A549 (cell line): ENCODE data around the gene ZNF319. TPM values are rescaled to one million over a fixed set of nuclear protein-coding genes. Genes with fewer than 3 reads are reported as not detected.

Source experiments
- ATAC-seq, 2 experiments: fragments of 200-7000 bp in 1 of 2; fragments of >200 bp in 1 of 2; cut with Nextera tagmentation in 1 of 2; cut with Tn5 transposase in 1 of 2; 3 replicates each; pipeline versions ENCODE4 v1.8.0 to v1.9.1; 2018 to 2020; ENCODE audit warnings: mild to moderate bottlenecking in 1 of 2, moderate library complexity in 1 of 2
- CTCF ChIA-PET: fragments of 300-600 bp; sonication (Branson Sonifier 250); formaldehyde crosslinking; extraction: SDS; loops from one replicate; lab custom pipeline; 2021; ENCODE audit warnings: antibody characterized with exemption, inconsistent platforms; lab: Yijun Ruan, JAX
- POLR2A ChIA-PET: fragments of 350-600 bp; formaldehyde crosslinking; extraction: SDS; loops from one replicate; lab custom pipeline; 2021; ENCODE audit warnings: antibody characterized with exemption, inconsistent platforms; lab: Yijun Ruan, JAX
- DNase-seq, 2 experiments: peaks; one replicate each; pipeline versions ENCODE4 v3.0.0 to v3.0.0-alpha.2; 2011 to 2016; ENCODE audit warnings: low read depth in 1 of 2, low spot score in 1 of 2
- FAIRE-seq: peaks from 2 replicates; lab custom pipeline; 2011; peaks lifted over from hg19 to GRCh38; lab: Jason Lieb, UNC
- H3K27ac ChIP-seq, 2 experiments: fragments of >200 bp; sonication (Bioruptor Twin); formaldehyde crosslinking; 3 replicates each; pipeline ENCODE4 v1.5.1; 2016 to 2017
- H3K4me1 ChIP-seq: fragments of >200 bp; sonication (Bioruptor Twin); formaldehyde crosslinking; 3 replicates; pipeline ENCODE4 v1.6.1; 2016
- H3K4me2 ChIP-seq: fragments of >200 bp; sonication (Bioruptor Twin); formaldehyde crosslinking; 3 replicates; pipeline ENCODE4 v1.6.1; 2016
- H3K4me3 ChIP-seq: fragments of >200 bp; sonication (Bioruptor Twin); formaldehyde crosslinking; 3 replicates; pipeline ENCODE4 v1.5.1; 2016
- H3K9me3 ChIP-seq: fragments of >200 bp; sonication (Bioruptor Twin); formaldehyde crosslinking; 3 replicates; pipeline ENCODE4 v1.6.1; 2016
- ATOH8 ChIP-seq: fragments of 250-450 bp; sonication (Bioruptor Pico); IDR thresholded peaks from 2 replicates; pipeline ENCODE4 v1.5.0; 2020; ENCODE audit warnings: low read depth, mild to moderate bottlenecking, moderate library complexity
- CBX8 ChIP-seq: fragments of 200-600 bp; sonication (generic); IDR thresholded peaks from 2 replicates; pipeline ENCODE4 v1.6.1; 2016
- CHD2 ChIP-seq: fragments of 150-350 bp; IDR thresholded peaks from 2 replicates; pipeline ENCODE4 v1.6.1; 2014; ENCODE audit warnings: low read length; ENCODE audit not compliant: partially characterized antibody
- CHD4 ChIP-seq: fragments of 200-600 bp; sonication (generic); IDR thresholded peaks from 2 replicates; pipeline ENCODE4 v1.6.1; 2016; ENCODE audit warnings: antibody characterized with exemption, mild to moderate bottlenecking, borderline replicate concordance
- CTCF ChIP-seq: fragments of >200 bp; sonication (Bioruptor Twin); formaldehyde crosslinking; IDR thresholded peaks from 3 replicates; pipeline ENCODE4 v1.5.1; 2016
- EHF ChIP-seq: fragments of 250-450 bp; sonication (Bioruptor Pico); IDR thresholded peaks from 2 replicates; pipeline ENCODE4 v1.5.0; 2020; ENCODE audit warnings: mild to moderate bottlenecking
- HOXB13 ChIP-seq: fragments of 250-450 bp; sonication (Bioruptor Pico); IDR thresholded peaks from 2 replicates; pipeline ENCODE4 v1.5.0; 2020; ENCODE audit warnings: low read depth, mild to moderate bottlenecking, moderate library complexity
- HOXB5 ChIP-seq: fragments of 250-450 bp; sonication (Bioruptor Pico); IDR thresholded peaks from 2 replicates; pipeline ENCODE4 v1.5.0; 2020; ENCODE audit warnings: mild to moderate bottlenecking, moderate library complexity
- PHF8 ChIP-seq: fragments of 200-600 bp; sonication (generic); IDR thresholded peaks from 2 replicates; pipeline ENCODE4 v1.6.1; 2016; ENCODE audit warnings: low read depth, mild to moderate bottlenecking, antibody characterized with exemption, moderate library complexity, borderline replicate concordance
- POLR2AphosphoS2 ChIP-seq: conservative IDR thresholded peaks from 2 replicates; pipeline ENCODE4 v1.6.1; 2012; ENCODE audit warnings: low read length, improper control_type of control experiment, inconsistent platforms
- RAD21 ChIP-seq, 2 experiments: fragments of >200 bp in 1 of 2; sonication (Bioruptor Twin) in 1 of 2; formaldehyde crosslinking in 1 of 2; IDR thresholded peaks in 1 of 2; conservative IDR thresholded peaks in 1 of 2; 2 replicates in 1 of 2; 3 replicates in 1 of 2; pipeline ENCODE4 v1.6.1; 2012 to 2018; ENCODE audit warnings: inconsistent platforms in 1 of 2
- SMC3 ChIP-seq: fragments of >200 bp; sonication (Bioruptor Twin); formaldehyde crosslinking; IDR thresholded peaks from 3 replicates; pipeline ENCODE4 v1.6.1; 2018; ENCODE audit warnings: inconsistent platforms
- TP53 ChIP-seq: fragments of 250-450 bp; sonication (Bioruptor Pico); IDR thresholded peaks from 2 replicates; pipeline ENCODE4 v1.5.0; 2021; ENCODE audit warnings: mild to moderate bottlenecking, moderate library complexity
- ZC3H11A ChIP-seq: fragments of 450-650 bp; IDR thresholded peaks from 2 replicates; pipeline ENCODE4 v1.6.1; 2014; ENCODE audit warnings: antibody characterized with exemption, mild to moderate bottlenecking
- ZSCAN20 ChIP-seq: fragments of 250-450 bp; sonication (Bioruptor Pico); IDR thresholded peaks from 2 replicates; pipeline ENCODE4 v1.8.0; 2022; ENCODE audit warnings: mild to moderate bottlenecking, moderate library complexity
- WGBS: methylation state at CpG from one replicate; pipeline ENCODE4 v1.1.6; 2017; ENCODE audit errors: missing lambda C conversion rate; 5-methylcytosine and 5-hydroxymethylcytosine counted together
- polyA plus RNA-seq, 4 experiments: library from polyadenylated mRNA; depleted of rRNA in 3 of 4; stranded (reverse); fragments of >200 nt; fragmentation: RNase III in 1 of 4; extraction: RNeasy Plus Mini Kit Qiagen cat#74134 plus additional on column Dnase treatment in 1 of 4; gene quantifications; 2 replicates in 3 of 4; 3 replicates in 1 of 4; pipeline ENCODE4 v1.2.3, GENCODE V29; 2011 to 2017
- TF ChIP-seq, protein P1 (sequence below): fragments of 200-600 bp; sonication (generic); IDR thresholded peaks from 2 replicates; pipeline ENCODE4 v1.6.1; 2016; ENCODE audit warnings: antibody characterized with exemption, mild to moderate bottlenecking, moderate library complexity
- TF ChIP-seq, protein P2 (sequence below): fragments of 450-650 bp; IDR thresholded peaks from 2 replicates; pipeline ENCODE4 v1.6.1; 2014; ENCODE audit warnings: antibody characterized with exemption

The ZNF319 gene
- polyA plus RNA-seq, 2 of the 4 experiments (the other 2 are of a cell fraction) = 10.8 to 11.3 TPM

DNA sequence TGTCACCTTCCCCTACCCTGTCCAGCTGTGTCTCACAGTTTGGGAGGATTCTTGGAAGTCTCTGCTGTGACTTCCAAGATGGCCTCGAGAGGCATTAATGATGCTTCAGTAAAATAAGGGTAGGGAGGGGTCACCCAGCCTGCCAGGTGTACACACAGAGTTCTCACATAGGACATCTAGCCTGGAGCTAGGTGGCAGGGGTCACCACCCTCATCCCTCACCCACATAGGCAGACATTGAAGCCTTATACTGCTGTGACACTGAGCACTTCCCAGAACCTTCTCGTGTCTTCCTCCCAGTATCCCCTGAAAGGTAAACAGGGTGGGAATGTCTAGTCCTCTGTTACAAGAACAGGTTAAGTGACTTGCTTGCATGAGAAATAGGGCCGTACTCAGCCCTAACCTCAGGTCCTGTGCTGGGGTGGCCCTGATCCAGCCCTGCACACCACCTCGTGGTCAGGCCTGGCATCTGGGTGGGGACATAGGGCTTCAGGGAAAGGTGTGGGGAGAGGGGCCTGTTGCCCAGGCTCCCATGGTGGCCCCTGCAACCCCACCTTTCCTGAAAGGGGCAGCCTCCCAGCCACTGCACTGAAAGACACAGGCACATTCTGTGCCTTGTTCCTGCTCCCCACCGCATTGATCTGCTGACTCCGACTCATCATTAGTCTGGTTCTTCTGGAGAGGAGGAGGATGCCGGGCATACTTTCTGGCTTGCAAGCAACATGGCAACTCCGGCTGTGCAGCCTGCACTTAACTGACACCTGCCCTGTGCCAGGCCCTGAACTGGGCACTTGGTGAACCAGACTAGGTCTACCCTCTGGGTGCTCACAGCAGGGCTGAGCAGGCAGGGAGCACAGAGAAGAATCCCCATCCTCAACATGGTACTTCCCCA is 21.4 kb upstream of the ZNF319 start (continued):
- TF ChIP-seq CTCF = no peak
- TF ChIP-seq, all 56 proteins: peak for 0

- ChIA-PET CTCF (interaction anchor here (0.6 to 1.5 kb wide), 9 partner anchors 16 to 346 kb away, joined by 3 to 12 read pairs (median 3); partner anchors contain the start of gene CFAP20), POLR2A (no interaction called here)
- ATAC-seq (peak; percentile 42 to 59; a peak in 4 of 6 replicates), FAIRE-seq (no peak), DNase-seq (peak; percentile 48 to 67)
- H3K4me1 ChIP-seq = peaks cover 17% of the 10 kb centered on the region; the same call in 2 of the 3 replicates
- WGBS = 58% methylated on average over 8 of the region's 8 CpGs
- no peak overlapping the region for H3K4me3 ChIP-seq
- no peaks in the 10 kb centered on the region for H3K9me3 ChIP-seq
- TF ChIP-seq PHF8 = no peak
- TF ChIP-seq, protein P1, sequence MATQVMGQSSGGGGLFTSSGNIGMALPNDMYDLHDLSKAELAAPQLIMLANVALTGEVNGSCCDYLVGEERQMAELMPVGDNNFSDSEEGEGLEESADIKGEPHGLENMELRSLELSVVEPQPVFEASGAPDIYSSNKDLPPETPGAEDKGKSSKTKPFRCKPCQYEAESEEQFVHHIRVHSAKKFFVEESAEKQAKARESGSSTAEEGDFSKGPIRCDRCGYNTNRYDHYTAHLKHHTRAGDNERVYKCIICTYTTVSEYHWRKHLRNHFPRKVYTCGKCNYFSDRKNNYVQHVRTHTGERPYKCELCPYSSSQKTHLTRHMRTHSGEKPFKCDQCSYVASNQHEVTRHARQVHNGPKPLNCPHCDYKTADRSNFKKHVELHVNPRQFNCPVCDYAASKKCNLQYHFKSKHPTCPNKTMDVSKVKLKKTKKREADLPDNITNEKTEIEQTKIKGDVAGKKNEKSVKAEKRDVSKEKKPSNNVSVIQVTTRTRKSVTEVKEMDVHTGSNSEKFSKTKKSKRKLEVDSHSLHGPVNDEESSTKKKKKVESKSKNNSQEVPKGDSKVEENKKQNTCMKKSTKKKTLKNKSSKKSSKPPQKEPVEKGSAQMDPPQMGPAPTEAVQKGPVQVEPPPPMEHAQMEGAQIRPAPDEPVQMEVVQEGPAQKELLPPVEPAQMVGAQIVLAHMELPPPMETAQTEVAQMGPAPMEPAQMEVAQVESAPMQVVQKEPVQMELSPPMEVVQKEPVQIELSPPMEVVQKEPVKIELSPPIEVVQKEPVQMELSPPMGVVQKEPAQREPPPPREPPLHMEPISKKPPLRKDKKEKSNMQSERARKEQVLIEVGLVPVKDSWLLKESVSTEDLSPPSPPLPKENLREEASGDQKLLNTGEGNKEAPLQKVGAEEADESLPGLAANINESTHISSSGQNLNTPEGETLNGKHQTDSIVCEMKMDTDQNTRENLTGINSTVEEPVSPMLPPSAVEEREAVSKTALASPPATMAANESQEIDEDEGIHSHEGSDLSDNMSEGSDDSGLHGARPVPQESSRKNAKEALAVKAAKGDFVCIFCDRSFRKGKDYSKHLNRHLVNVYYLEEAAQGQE = no peak
- TF ChIP-seq HOXB5 = no peak
- TF ChIP-seq EHF (CRISPR knock-in tag) = no peak
- peak; percentile 77 for TF ChIP-seq SMC3
- no peak for TF ChIP-seq ZC3H11A
- TF ChIP-seq RAD21 (conservative IDR thresholded peaks at IDR 0.05 in 1 of 2, IDR thresholded peaks at IDR 0.05 in 1 of 2) = peak; percentile 80 to 84
- no peak for TF ChIP-seq ATOH8
- TF ChIP-seq CTCF = peak; percentile 77
- TF ChIP-seq CBX8 = no peak
- TF ChIP-seq HOXB13 (CRISPR knock-in tag) = no peak
- no peak for TF ChIP-seq ZSCAN20 (CRISPR knock-in tag)
- TF ChIP-seq TP53 (CRISPR knock-in tag) = no peak
- TF ChIP-seq POLR2AphosphoS2 = no peak
- no peak for TF ChIP-seq CHD4
- TF ChIP-seq CHD2 = no peak
- TF ChIP-seq, protein P2, sequence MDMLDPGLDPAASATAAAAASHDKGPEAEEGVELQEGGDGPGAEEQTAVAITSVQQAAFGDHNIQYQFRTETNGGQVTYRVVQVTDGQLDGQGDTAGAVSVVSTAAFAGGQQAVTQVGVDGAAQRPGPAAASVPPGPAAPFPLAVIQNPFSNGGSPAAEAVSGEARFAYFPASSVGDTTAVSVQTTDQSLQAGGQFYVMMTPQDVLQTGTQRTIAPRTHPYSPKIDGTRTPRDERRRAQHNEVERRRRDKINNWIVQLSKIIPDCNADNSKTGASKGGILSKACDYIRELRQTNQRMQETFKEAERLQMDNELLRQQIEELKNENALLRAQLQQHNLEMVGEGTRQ = no peak
- no peak overlapping the region; a peak in 1 of 6 replicates for H3K27ac ChIP-seq
- no peak overlapping the region for H3K4me2 ChIP-seq
Measured at GRCh38 chr16:58020628-58021521, 20.4 kb upstream of the ZNF319 start.
